GOT3 (cell line): ENCODE results near the gene SUSD2.
"Not testable (repeated sequence)": the region's sequence is repeated elsewhere in the genome, so short reads cannot be mapped to it uniquely, and the experiment has no call there.

Experiments used
- DNase-seq: peaks from one replicate; lab custom pipeline; 2025; ENCODE audit warnings: mixed read lengths; lab: John Stamatoyannopoulos, UW

The SUSD2 gene

DNA sequence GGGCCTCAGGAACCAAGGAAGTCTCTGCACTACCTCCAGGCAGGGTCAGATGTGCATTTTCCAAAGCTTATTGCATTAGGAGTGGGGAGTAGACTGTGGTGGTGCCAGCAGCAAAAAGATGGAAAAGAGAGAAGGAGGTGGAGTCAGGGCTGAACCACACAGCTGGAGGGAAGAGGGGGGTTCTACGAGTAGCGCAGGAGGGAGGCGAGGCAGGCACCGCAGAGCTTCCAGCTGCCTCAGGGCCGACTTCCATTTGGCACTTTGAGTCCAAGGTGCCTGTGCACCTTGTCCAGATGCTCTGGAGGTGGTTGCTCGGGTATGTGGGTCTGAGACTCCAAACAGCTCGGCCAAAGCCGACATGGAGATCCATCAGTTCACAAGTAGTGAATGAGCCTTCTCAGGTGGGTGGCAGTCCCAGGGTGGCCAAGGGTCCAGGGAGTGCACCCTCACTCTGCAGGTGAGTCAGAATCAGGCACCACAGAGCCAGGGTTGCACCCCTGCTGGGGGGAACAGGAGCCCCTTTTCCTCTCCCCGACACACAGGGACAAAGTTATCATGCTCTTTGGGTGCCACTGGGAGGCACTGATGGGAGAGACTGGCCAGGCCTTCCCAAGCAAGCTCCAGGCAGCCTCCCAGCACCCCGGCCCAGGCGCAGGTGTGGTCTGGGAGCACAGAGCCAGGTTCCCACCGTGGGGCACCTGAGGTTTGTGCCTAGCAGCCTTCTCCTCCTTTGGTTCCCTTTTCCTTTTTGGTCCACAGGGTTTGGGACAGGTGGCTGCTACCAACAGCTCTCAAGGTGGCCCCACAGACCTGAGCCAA, 33.4 kb downstream of the SUSD2 start:
- no peak for DNase-seq

DNA sequence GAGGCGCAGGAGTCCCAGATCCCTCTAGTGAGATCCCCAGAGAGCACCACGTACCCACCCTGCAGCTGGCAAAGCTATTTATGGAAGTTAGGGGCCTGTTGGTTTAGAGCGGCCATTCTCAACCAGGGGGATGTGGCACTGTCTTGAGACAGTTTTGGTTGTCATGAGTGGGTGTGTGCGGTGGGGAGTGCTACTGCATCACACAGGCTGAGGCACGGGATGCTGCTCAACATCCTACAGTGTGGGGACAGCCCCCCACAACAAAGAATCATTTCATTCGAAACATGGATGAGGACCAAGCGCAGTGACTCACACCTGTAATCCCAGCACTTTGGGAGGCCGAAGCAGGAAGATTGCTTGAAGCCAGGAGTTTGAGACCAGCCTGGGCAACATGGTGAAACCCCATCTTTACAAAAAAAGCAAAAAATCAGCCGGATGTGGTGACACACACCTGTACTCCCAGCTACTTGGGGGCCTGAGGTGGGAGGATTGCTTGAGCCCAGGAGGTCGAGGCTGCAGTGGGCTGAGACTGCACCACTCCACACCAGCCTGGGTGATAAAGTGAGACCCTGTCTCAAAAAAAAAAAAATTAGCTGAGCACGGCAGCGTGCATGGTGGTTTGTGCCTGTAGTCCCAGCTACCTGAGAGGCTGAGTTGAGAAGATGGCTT, 35.4 kb downstream of the SUSD2 start:
- DNase-seq: no peak

DNA sequence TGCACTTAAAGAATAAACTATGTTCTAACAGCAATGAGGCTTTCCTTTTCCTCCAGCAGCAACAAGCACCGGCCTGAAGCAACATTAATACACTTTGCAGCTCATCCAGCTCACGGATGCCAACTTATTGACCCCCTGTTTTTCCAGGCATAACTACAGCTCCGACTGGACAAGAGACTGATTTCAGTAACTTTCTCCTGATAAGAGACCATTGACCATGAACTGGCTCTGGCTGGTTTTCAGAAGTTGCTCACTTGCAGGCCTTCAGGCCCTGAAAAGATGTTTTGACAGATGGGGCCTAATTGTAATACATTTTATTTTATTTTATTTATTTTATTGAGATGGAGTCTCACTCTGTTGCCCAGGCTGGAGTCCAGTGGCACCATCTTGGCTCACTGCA, 36.1 kb downstream of the SUSD2 start:
- DNase-seq: no peak

DNA sequence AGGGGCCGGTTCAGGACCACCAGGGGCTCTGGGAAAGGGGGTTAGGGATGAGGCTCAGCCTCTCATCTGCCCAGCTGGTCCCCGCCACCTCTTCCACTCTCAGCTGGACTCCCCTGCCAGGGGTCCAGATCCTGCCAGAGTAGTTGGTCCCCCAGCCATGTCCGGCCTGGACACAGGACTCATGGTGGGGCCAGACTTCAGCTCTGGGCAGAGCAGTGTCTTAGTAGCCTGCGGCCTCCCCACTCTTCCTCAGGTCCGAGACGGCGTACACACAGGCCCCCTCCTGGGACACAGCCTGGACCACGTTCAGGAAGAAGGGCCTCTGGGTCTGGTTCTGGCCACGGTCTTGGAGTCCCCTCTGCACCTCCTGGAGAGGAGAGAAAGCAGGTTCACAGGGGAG, 38.5 kb downstream of the SUSD2 start:
- no peak for DNase-seq

DNA sequence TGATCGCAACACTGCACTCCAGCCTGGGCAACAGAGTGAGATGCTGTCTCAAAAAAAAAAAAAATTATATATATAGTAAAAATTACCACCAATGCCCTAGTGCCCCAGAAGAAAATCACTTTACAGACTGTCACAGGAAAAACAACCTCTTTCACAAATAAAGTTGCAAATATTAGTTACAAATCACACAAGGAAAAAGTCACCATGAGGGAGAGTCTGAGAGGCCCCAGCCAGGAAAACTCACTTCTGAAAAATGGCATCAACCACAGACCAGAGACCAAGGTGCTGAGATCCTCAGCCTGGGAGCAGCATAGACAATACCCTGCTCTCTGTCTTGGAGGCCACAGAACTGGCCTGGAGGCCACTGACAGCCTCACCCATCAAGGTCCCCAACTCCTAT, 43.2 kb downstream of the SUSD2 start:
- DNase-seq: no peak

DNA sequence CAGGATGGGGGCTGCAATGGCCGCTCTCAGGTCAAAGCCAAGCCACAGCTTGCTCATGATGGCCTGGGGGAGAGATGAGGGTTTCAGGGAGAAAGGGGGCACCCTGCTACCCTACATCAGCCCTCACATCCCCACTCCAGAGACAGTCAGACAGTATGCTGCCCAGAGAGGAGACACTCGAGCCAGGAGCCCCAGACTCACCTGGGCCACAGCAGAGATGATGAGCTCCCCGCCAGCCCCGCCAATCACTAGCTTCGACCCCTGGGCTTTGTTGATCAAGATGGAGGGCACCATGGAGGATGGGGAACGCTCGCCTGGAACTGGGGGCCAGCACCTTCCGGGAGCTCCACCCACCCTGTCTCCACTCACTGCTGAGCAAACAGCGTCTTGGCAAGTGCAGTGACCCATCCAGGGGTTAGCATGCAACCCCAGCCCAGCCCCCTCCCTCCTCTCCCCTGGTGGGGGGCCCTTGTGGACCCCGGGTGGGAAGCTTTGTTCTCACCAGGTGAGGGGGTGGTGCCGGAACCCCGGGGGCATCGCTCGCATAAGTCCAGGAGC, 43.8 kb downstream of the SUSD2 start:
- no peak for DNase-seq

DNA sequence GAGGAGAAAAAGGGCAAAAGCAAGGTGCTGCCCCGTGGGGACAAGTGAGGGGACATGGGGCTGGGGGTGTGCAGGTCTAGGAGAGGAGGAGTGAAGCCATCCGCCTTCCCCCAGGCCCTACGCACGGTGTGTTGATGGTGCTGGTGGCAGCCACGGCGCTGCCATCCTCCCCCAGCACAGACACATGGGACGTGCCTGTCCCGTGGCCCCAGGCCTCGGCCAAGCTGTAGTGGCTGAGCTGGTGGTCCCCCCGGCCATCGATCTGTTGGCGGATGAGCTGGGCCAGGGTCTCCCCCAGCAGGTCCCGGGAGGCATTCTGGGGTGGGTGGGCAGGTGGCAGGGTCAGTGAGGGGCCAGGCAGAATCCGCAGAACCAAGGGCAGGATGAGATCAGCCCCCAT, 44.7 kb downstream of the SUSD2 start:
- no peak for DNase-seq

DNA sequence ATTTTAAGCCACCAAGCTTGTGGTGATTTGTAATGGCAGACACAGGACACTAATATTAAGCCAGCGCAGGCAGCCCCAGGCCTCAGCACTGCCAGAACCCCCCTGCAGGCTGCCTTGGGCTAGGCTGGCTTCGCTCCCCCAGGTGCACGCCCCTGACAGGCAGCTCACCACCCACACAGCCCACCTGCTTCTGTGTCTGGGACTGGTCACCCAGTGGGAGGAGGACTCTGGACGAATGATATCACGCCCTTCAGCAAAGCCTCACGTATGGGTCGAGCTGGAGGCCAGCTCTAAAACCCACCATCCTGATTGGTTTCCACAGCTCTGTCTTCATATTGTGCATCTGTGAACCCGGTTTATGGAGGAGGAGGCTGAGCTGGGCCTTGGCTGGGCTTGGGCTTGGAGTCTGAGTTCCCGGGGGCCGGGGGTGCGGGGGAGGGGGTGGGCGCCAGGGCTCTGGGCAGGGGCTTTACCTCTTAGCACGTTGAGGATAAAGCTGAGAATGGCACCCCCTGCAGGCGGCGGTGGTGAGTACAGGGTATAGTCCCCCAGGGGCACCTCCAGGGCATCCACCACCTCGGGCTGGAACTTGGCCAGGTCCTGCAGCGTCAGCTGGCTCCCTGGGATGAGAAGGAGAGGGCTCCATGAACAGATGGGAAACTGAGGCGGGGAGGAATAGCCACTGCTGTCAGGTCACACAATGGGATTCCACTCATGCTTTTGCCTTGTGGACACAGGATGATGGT, 49.8 kb downstream of the SUSD2 start:
- DNase-seq: no peak

DNA sequence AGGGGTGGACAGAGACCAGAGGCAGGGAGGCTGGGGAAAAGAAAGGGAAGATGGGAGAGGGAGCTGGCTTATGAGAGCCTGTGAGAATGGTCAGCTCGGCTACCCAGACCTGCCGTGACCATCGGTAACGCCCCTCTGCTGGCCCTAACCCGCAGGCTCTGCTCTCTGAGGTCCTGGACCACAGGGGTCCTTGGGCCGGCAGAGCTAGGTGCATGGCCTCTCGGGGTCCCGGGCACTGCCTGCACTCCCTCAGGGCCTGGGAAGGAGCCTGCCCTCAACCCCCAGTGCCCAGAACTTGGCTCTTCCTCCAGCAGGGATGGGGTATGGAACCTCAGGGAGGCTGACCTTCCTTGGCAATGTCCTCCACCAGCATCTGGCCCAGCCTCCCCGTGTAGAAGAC, 50.4 kb downstream of the SUSD2 start:
- no peak for DNase-seq

DNA sequence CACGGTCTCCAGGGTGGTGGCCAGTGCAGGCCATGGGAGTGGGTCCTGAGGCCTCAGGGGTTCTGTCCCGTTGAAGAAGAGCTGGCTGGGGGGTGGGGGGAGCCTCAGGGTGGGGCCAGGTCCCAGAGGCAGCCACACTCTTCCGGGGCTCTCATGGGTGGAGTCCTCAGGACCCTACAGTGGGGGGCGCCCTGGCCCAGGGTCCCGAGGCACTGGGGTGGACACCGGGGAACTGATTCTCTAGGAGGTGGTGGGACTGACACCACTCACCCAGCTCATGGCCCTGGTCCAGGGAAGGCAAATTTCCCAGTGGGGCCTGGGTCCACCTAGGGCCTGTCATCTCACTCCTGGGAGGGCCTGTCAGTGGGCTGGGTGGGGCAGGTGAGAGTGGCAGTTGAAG, 50.8 kb downstream of the SUSD2 start:
- DNase-seq: no peak

DNA sequence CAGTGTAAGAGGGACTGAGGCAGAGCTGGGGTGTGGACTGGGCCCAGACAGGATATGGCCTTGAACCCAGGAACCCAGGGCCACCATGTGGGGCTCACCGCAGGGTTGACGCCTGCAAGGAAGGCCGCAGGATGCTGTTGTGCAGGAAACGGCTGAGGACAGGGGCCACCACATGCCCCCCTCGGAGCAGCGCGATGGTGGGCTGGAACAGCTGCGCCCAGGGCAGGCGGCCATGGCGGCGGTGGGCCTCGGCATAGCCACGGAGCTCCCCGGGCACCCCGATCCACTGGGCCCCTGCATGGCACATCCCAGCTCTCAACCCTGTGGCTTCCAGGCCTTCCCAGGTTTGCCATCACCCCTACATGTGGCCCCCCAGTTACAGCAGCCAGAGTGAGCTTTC, 51.4 kb downstream of the SUSD2 start:
- no peak for DNase-seq

DNA sequence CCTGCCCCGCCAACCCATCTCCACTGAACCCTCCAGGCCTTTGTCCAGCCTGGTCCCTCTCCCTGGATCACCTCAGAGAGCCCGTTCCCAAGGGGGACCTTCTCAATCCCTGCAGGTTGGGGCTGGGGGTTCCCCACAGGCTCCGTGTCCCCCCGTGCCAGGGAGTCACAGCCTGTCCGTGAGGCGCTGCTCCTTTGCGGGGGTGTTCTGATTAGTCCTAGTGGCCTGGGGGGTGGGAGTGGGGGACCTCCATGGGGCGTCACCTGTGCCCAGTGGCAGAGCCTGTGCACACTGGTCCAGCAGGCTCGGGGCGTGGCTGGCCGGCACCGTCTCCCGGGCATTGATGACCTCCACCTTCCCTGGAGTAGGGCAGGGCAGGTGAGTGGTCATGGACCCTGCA, 51.9 kb downstream of the SUSD2 start:
- no peak for DNase-seq

DNA sequence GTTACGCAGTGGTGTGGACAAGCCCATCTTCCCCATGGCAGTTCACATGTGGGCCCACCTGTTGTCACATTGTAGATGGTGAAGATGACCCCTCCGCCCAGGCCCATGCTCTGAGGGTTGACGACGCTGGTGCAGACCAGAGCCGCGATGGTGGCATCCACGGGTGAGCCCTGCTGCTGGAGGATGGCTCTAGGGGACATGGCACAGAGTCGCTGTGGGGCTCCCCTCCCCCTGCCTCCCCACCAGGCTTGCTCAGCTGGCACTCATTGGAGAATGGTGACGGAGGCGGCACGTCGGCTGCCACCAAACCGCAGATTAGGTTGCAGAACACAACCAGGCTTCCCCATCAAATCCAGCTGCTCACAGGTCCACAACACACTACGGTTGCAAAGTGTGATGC, 52.5 kb downstream of the SUSD2 start:
- no peak for DNase-seq

DNA sequence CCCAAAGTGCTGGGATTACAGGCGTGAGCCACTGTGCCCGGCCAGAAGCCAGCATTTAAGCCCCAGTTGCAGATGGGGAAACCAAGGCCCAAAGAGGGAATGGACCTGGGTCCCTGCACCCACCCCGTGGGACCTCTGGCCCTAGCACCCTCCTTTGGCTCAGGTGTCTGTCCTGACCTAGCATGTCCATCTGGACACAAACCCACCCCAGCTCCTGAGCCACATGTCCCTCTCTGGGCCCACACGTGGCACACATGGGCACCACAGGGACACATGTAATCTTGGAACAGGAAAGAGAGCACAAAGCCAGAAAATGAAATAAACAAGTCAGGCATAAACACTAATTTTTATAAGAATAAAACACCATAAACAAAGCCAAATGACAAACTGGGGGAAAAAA, 54.0 kb downstream of the SUSD2 start:
- DNase-seq: no peak

DNA sequence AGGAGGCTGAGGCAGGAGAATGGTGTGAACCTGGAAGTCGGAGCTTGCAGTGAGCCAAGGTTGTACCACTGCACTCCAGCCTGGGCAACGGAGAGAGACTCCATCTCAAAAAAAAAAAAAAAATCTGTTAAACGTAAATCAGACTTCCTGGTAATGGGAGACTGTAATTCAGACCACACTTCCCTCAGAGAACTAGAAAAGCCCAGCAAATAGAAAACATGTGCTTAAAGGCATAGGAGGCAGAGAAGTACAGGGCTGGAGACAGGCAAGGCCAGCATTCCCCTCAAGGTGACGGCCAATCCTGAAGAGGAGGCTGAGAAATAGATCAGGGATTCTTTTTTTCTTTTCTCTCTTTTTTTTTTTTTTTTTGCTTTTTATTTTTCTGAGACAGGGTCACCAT, 55.4 kb downstream of the SUSD2 start:
- DNase-seq: no peak

DNA sequence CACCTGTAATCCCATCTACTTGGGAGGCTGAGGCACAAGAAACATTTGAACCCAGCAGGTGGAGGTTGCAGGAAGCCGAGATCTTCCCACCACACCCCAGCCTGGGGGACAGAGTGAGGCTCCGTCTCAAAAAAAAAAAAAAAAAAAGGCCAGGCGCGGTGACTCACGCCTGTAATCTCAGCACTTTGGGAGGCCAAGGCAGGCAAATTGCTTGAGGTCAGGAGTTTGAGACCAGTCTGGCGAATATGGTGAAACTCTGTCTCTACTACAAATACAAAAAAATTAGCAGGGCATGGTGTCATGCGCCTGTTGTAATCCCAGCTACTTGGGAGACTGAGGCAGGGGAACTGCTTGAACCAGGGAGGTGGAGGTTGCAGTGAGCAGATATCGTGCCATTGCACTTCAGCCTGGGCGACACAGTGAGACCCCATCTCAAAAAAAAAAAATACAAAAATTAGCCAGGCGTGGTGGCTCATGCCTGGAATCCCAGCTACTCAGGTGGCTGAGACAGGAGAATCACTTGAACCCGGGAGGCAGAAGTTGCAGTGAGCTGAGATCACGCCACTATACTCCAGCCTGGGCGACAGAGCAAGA, 56.9 kb downstream of the SUSD2 start:
- not testable (repeated sequence) for DNase-seq
